Measurements from ENCODE around the gene KLHDC7B. TPM values are rescaled to one million over a fixed set of nuclear protein-coding genes. Genes with fewer than 3 reads are reported as not detected.

The KLHDC7B gene
- total and polyA plus RNA-seq, 10 of the 15 experiments (the other 5 are each of a cell fraction or from before 2014, with no cell fraction given): 0.05 to 2.2 (median 0.93) TPM; not detected in 2

DNA sequence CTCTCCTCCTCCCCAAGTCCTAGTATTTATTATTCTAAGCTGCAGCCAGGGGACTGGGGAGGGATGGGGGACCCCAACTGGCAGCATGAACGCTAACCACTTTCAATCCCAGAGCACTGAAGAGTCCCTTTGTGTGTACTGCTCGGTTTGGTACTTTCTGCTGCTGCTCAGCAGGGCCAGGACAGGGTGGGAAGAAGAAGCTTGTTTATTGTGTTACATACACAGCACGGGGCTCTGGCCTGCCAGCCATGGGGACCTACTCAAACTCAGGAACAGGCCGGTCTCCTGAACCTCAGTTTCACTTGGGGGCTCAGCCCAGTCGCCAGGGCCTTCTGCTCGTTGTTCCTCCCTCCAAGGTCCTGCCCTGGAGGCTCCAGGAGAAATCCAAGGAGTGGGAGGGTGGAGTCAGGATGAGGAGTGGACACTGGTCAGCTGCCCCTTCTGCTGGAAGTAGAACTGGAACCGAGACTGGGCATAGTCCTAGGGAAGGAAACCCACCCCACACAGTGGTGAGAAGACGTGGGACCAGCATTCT lies 33.1 kb downstream of the KLHDC7B start (continued):
- TF ChIP-seq SUPT20H (IDR thresholded peaks at IDR 0.05; ENCODE audit: borderline replicate concordance, control insufficient read depth, low read depth, low read length): no peak

GRCh38 chr22:50579752-50580151 lies 34.1 kb downstream of the KLHDC7B start:
- no peak overlapping the region for H3K4me2 ChIP-seq (ENCODE audit: control insufficient read depth, insufficient read depth)
- H3K9ac ChIP-seq (ENCODE audit: control insufficient read depth, insufficient read depth, low read length): no peak overlapping the region
- no peak overlapping the region for H2AFZ ChIP-seq (ENCODE audit: control insufficient read depth, low read depth, low read length)
- no peaks in the 10 kb centered on the region for H3K9me3 ChIP-seq (replicated peaks; ENCODE audit: control insufficient read depth, insufficient read depth, low read length)
- H3K4me3 ChIP-seq: no peak overlapping the region
- DNase-seq (ENCODE audit: low read depth, low spot score) (no peak), ATAC-seq (no peak), FAIRE-seq (no peak)
- ChIA-PET SMC1A (ENCODE audit: uncharacterized antibody, unreplicated experiment) (no interaction called here), CTCF (no interaction called here), RAD21 (ENCODE audit: unreplicated experiment) (no interaction called here), POLR2A (no interaction called here)
- peaks cover 15% of the 10 kb centered on the region for H3K4me1 ChIP-seq (ENCODE audit: control insufficient read depth, insufficient read depth, low read length)
- BruUV-seq (replicated peaks): no TSS peak
- WGBS (ENCODE audit: insufficient coverage, insufficient replicate concordance, low lambda C conversion rate, missing lambda C conversion rate): 94% methylated on average over 4 of the region's 4 CpGs
- H3K27ac ChIP-seq (ENCODE audit: control insufficient read depth, insufficient read depth): no peak overlapping the region
- intact Hi-C loops (cut with micrococcal nuclease; ENCODE audit: unreplicated experiment) (loop anchor here (5.0 kb wide), 1 partner anchor 52 kb away; the partner anchor contains the start of gene SCO2), in situ Hi-C loops (cut with MboI) (no loop called here)
- peaks cover 20% of the 10 kb centered on the region for H3K79me2 ChIP-seq (ENCODE audit: control insufficient read depth, insufficient read depth, low read length)
- H3K27me3 ChIP-seq (replicated peaks in 1 of 2; ENCODE audit: control insufficient read depth in 2 of 2, insufficient read depth in 2 of 2, low read length in 1 of 2): no peaks in the 10 kb centered on the region
- no peaks in the 10 kb centered on the region for H4K20me1 ChIP-seq (ENCODE audit: control insufficient read depth, insufficient read depth)
- H3K36me3 ChIP-seq (ENCODE audit: control insufficient read depth in 2 of 2, insufficient read depth in 2 of 2, low read length in 1 of 2): peaks cover 4 to 6% of the 10 kb centered on the region in 2 experiments; a peak in 3 of 4 replicates
- TF ChIP-seq NFYB (IDR thresholded peaks at IDR 0.05; ENCODE audit: insufficient read depth, low read depth, low read length) (no peak), SMC3 (IDR thresholded peaks at IDR 0.05; ENCODE audit: borderline replicate concordance, low read length) (no peak), JUNB (IDR thresholded peaks at IDR 0.05) (no peak), CHD4 (IDR thresholded peaks at IDR 0.05) (no peak), FOXM1 (IDR thresholded peaks at IDR 0.05; ENCODE audit: low read depth, low read length) (no peak), BRCA1 (IDR thresholded peaks at IDR 0.05; ENCODE audit: low read depth, low read length) (no peak), ZNF687 (IDR thresholded peaks at IDR 0.05) (no peak), BCL3 (IDR thresholded peaks at IDR 0.05; ENCODE audit: borderline replicate concordance, insufficient read depth, low read depth, low read length, poor library complexity, severe bottlenecking) (no peak), ATF2 (IDR thresholded peaks at IDR 0.05; ENCODE audit: low read length) (no peak), STAT1 (conservative IDR thresholded peaks at IDR 0.05) (no peak), ESRRA (IDR thresholded peaks at IDR 0.05; ENCODE audit: low read length) (no peak), TCF3 (IDR thresholded peaks at IDR 0.05; ENCODE audit: borderline replicate concordance, insufficient read depth, low read depth, low read length) (no peak)
- TF ChIP-seq, protein P1, sequence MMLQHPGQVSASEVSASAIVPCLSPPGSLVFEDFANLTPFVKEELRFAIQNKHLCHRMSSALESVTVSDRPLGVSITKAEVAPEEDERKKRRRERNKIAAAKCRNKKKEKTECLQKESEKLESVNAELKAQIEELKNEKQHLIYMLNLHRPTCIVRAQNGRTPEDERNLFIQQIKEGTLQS (IDR thresholded peaks at IDR 0.05; ENCODE audit: borderline replicate concordance, extremely low read depth, low read depth, low read length): no peak

Data from GM12878 (cell line).